ENCODE data around the gene GMEB2. TPM values are rescaled to one million over a fixed set of nuclear protein-coding genes. Genes with fewer than 3 reads are reported as not detected.
"Not testable (repeated sequence)": the region's sequence is repeated elsewhere in the genome, so short reads cannot be mapped to it uniquely, and the experiment has no call there.

The GMEB2 gene
- total RNA-seq, 8 experiments from 2014 or later: 5.6 to 11.8 (median 8.4) TPM

DNA sequence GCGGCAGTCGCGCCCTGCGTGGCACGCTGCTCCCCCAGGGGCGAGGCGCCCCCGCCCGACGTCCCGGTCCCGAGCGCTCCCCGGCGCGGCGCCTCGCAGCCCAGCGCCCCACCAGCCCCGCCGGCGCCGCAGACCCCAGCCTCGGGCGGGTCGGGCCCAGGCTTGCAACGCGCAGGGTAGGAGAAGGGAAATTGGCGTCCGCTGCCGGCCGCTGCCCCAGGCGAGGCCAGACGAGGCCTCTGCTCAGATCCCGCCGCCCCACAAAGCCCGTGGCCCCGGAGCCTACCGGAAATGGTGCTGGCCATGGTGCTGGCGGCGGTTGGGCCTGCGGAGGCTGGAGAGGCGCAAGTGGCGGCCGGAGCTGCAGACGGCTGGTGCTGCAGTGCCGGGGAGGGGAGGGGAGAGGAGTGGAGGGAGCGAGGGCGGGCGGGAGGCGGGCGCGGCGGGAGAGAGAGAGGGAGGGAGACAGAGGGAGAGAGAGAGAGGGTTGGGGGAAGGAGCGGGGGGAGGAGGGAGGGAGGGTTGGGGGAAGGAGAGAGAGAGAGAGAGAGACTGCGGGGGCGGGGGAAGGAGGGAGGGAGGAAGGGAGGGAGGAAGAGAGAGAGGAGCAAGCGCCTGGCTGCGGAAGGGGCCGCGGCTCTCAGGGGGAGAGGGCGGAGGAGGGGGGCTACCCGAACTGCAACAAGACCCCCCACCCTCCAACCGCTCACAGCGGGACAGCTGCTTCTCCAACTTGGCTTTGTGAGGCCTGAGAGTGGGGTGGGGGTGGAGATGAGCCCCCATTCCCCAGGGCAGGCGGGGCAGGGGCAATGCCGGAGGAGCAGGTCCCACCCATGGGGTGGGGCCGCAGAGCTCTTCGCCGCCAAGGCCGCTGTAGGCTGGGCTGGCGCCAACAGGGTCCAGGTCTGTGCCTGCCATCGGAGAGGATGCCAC lies 26.4 kb upstream of the GMEB2 start, which contains the start of gene STMN3:
Gene STMN3, minus strand, starts transcription at position 384 of the 933 bp plus-strand sequence. Its CDS starts 79 bp downstream, at position 305.
- peaks cover 21 to 28% of the 10 kb centered on the region in 2 donors for H3K4me1 ChIP-seq (replicated peaks in 1 of 2)
- H3K4me3 ChIP-seq: peak within 1 kb of the TSS; percentile 53 to 100 (median 88)
- in situ Hi-C loops (cut with MboI; ENCODE audit: low pct_unique_long_range_greater_than_20kb in 2 of 9, low sequenced_read_pairs in 9 of 9, unreplicated experiment in 9 of 9): no loop called here
- WGBS, 10 experiments: no CpG with 5 or more reads among the region's 73 CpGs
- H3K27ac ChIP-seq: peak within 1 kb of the TSS; percentile 88 to 96
- peak; percentile 45 to 71 (median 66) for ATAC-seq (replicated peaks in 6 of 8)

DNA sequence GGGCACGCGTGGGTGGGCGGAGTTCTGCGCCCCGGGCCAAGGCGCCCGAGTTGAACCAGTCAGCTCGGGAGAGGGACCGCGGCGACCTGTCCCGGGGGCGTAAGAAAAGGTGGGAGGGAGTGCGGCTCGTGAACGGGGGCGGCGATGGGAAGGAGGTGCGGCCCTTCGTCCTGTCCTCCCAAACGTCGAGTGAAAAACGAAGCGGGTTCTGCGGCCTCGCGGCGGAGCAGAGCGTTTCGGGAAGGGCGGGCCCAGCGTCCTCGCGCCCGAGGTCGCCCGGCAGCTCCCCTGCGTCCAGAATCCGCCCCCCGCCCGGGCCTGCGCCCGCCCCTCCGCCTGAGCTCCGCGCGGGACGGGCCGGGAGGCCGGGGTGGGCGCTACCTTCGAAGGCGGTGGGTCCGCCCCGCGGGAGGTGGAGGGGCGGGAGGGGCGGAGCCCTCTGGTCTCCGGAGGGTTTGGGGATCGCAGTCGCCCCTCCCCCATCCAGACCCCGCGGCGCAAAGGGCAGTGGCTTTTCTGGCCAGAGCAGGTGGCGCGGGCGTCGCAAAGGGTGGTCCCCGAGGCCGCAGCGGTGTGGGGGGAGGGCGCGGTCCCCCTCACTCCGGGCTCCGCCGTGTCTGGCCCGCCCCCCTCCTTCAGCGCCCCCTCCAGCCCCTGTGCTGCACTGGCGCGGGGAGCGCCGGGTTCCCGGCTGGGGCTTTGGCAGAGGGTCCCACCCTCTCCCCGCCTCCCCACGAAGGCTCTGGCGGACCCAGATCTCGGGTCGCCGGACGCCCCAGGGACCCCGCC lies 25.5 kb upstream of the GMEB2 start:
- whole genome bisulfite sequencing, 10 experiments: no CpG with 5 or more reads among the region's 91 CpGs
- in situ Hi-C loops (cut with MboI; ENCODE audit: low pct_unique_long_range_greater_than_20kb in 2 of 9, low sequenced_read_pairs in 9 of 9, unreplicated experiment in 9 of 9): no loop called here
- peak overlapping the region; percentile 88 to 96 for H3K27ac ChIP-seq
- peak overlapping the region; percentile 52 to 100 (median 88) for H3K4me3 ChIP-seq
- peak; percentile 13 to 59 (median 54) for ATAC-seq (replicated peaks in 6 of 8)
- H3K4me1 ChIP-seq (replicated peaks in 1 of 2): peaks cover 18 to 23% of the 10 kb centered on the region in 2 donors

- WGBS, 10 experiments: no CpG with 5 or more reads among the region's 11 CpGs
- Histone ChIP-seq H3K4me3 (peak overlapping the region; percentile 52 to 100 (median 88)), H3K4me1 (replicated peaks in 1 of 2) (peaks cover 15 to 21% of the 10 kb centered on the region in 2 donors), H3K27ac (no peak overlapping the region)
- peak in 4 of 8 experiments; percentile 0 to 5 (median 1) for ATAC-seq (replicated peaks in 6 of 8)
- in situ Hi-C loops (cut with MboI; ENCODE audit: low pct_unique_long_range_greater_than_20kb in 2 of 9, low sequenced_read_pairs in 9 of 9, unreplicated experiment in 9 of 9): no loop called here
Observed at GRCh38 chr20:63651942-63652191, 25.0 kb upstream of the GMEB2 start.

GRCh38 chr20:63650486-63650885 lies 23.6 kb upstream of the GMEB2 start:
- H3K27ac ChIP-seq; in situ Hi-C loops (cut with MboI; ENCODE audit: low pct_unique_long_range_greater_than_20kb in 2 of 9, low sequenced_read_pairs in 9 of 9, unreplicated experiment in 9 of 9); ATAC-seq (replicated peaks in 6 of 8); H3K4me3 ChIP-seq: not testable (repeated sequence)
- no CpG with 5 or more reads among the region's 25 CpGs for WGBS, 10 experiments
- H3K4me1 ChIP-seq (replicated peaks in 1 of 2): peaks cover 15 to 21% of the 10 kb centered on the region in 2 donors

DNA sequence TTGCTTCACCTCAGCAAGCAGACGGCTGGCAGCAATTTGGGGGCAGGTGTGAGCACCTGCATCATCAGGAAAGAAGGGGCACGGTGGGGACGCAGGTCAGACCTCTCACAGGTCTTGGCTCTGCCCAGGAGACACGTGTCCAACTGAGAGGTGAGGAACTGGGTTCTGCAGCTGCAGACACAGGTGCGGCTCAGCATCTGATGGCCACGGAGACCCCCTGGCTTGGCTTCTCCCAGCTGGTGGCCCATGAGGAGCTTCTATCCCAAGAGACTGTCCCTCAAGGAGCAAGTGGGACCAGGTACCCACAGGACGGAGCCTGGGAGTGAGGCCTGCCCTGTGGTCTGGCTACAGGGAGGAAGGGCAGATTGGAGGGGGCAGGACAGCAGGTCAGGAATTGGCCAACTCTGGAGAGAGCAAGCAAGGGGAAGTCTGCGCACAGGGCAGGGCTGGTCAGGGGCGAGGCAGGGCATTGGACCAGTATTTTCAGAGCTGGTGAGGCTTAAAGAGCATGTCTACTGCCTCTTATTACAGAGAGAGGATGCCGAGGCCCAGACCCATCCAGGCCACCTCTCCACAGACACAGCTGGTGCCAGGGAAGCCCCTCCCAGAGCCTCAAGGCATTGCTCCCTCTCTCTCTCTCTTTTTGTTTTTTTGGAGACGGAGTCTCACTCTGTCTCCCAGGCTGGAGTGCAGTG lies 22.1 kb upstream of the GMEB2 start:
- Histone ChIP-seq H3K4me1 (replicated peaks in 1 of 2) (peaks cover 10 to 14% of the 10 kb centered on the region in 2 donors), H3K27ac (no peak overlapping the region), H3K4me3 (no peak overlapping the region)
- ATAC-seq (replicated peaks in 6 of 8): no peak
- in situ Hi-C loops (cut with MboI; ENCODE audit: low pct_unique_long_range_greater_than_20kb in 2 of 9, low sequenced_read_pairs in 9 of 9, unreplicated experiment in 9 of 9): loop anchor here in 1 of 9 experiments (25.0 kb wide), 1 partner anchor 212 kb away; no protein-coding TSS in a partner anchor
- WGBS, 10 experiments: 80 to 100% (median 93%) methylated on average over 1 to 5 of the region's 11 CpGs; no CpG with 5 or more reads in 5 of the 10 experiments

DNA sequence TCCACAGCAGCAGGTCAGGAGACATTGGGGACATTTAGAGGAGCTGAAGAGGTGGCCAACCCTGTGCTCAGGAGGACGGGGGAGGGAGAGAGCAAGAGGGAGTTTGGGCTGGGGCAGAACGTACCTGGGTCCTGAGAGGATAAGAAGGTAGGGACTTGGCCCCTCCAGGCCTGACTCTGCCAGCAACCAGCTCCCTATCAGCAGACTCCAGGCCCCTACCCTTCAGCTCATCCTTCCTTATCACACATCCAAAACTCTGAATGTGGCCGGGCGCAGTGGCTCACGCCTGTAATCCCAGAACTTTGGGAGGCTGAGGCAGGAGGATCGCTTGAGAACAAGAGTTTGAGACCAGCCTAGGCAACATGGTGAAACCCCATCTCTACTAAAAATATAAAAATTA lies 21.3 kb upstream of the GMEB2 start:
- no peak overlapping the region for H3K27ac ChIP-seq
- peaks cover 7 to 9% of the 10 kb centered on the region in 2 donors for H3K4me1 ChIP-seq (replicated peaks in 1 of 2)
- 79 to 93% (median 91%) methylated on average over 3 to 4 of the region's 6 CpGs; no CpG with 5 or more reads in 5 of the 10 experiments for whole genome bisulfite sequencing, 10 experiments
- in situ Hi-C loops (cut with MboI; ENCODE audit: low pct_unique_long_range_greater_than_20kb in 2 of 9, low sequenced_read_pairs in 9 of 9, unreplicated experiment in 9 of 9): loop anchor here in 1 of 9 experiments (25.0 kb wide), 1 partner anchor 211 kb away; no protein-coding TSS in a partner anchor
- ATAC-seq (replicated peaks in 6 of 8): no peak
- no peak overlapping the region for H3K4me3 ChIP-seq

GRCh38 chr20:63645218-63645617 lies 18.3 kb upstream of the GMEB2 start:
- in situ Hi-C loops (cut with MboI; ENCODE audit: low pct_unique_long_range_greater_than_20kb in 2 of 9, low sequenced_read_pairs in 9 of 9, unreplicated experiment in 9 of 9): loop anchor here in 1 of 9 experiments (25.0 kb wide), 1 partner anchor 208 kb away; no protein-coding TSS in a partner anchor
- H3K27ac ChIP-seq: no peak overlapping the region
- ATAC-seq (replicated peaks in 6 of 8): no peak
- WGBS, 10 experiments: 0 to 100% (median 77%) methylated on average over 1 to 4 of the region's 4 CpGs; no CpG with 5 or more reads in 6 of the 10 experiments
- no peak overlapping the region for H3K4me3 ChIP-seq
- H3K4me1 ChIP-seq (replicated peaks in 1 of 2): peaks cover 13% of the 10 kb centered on the region in 2 donors

- WGBS, 10 experiments: no CpG with 5 or more reads among the region's 15 CpGs
- no peak overlapping the region for H3K4me3 ChIP-seq
- no peak overlapping the region for H3K27ac ChIP-seq
- in situ Hi-C loops (cut with MboI; ENCODE audit: low pct_unique_long_range_greater_than_20kb in 2 of 9, low sequenced_read_pairs in 9 of 9, unreplicated experiment in 9 of 9): loop anchor here in 1 of 9 experiments (25.0 kb wide), 1 partner anchor 207 kb away; no protein-coding TSS in a partner anchor
- ATAC-seq (replicated peaks in 6 of 8): no peak
- peaks cover 13% of the 10 kb centered on the region in 2 donors for H3K4me1 ChIP-seq (replicated peaks in 1 of 2)
Observed at GRCh38 chr20:63643946-63644345, 17.0 kb upstream of the GMEB2 start.

DNA sequence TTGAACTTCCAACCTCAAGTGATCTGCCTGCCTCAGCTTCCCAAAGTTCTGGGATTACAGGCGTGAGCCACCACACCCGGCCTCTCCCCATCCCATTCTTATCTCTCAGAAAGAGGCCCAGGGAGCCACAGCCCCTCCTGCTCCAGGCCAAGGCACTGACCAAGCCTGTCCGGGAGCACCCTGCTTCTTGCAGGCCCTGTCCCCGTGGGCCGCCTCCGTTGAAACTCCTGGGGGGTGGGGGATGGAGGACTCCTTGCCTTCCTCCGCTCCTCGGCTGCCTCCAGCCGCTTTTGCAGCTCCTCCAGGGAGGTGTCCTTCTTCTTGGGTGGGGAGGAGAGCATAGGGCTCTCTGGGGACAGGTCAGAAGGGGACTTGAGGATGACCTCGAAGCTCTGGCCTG lies 16.6 kb upstream of the GMEB2 start:
- WGBS, 10 experiments: 70 to 100% (median 86%) methylated on average over 1 to 7 of the region's 10 CpGs; no CpG with 5 or more reads in 5 of the 10 experiments
- Histone ChIP-seq H3K27ac (no peak overlapping the region), H3K4me3 (no peak overlapping the region), H3K4me1 (replicated peaks in 1 of 2) (peaks cover 13% of the 10 kb centered on the region in 2 donors)
- in situ Hi-C loops (cut with MboI; ENCODE audit: low pct_unique_long_range_greater_than_20kb in 2 of 9, low sequenced_read_pairs in 9 of 9, unreplicated experiment in 9 of 9): loop anchor here in 1 of 9 experiments (25.0 kb wide), 1 partner anchor 206 kb away; no protein-coding TSS in a partner anchor
- no peak for ATAC-seq (replicated peaks in 6 of 8)

DNA sequence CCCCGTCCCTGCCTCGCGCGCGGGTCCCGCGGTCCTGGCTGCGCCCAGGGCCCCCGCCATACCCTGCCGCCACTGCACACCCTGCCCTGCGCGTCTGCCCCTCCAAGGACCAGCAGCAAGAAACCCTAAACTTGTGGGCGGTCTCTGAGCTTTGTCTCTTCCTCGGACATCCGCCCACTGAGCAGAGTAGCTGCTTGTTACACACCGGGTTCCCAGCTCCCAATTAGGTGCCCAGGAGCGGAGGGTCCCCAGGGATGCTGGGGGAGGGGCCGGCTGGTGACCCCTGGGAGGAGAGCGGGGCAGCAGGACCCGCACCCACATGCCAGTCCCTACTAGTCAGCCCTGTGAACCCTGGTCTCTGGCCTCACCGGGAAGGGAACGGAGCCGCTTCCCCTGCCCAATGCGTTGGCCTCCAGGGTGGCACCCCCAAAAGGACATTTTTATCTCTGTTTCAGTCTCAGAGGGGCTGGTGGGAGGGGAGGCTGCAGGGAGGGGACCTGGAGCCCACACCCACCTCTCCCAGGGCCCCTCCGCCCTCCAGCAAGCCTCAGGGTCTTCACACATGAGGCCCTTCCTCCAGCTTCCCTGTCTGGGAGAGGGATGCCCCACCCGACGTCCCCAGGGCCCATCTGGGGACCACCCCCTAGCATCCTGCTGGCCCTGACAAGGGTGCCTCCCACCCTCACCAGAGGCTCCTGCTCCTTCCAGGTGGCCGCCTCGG lies 15.8 kb upstream of the GMEB2 start:
- in situ Hi-C loops (cut with MboI; ENCODE audit: low pct_unique_long_range_greater_than_20kb in 2 of 9, low sequenced_read_pairs in 9 of 9, unreplicated experiment in 9 of 9): loop anchor here in 1 of 9 experiments (25.0 kb wide), 1 partner anchor 205 kb away; no protein-coding TSS in a partner anchor
- Histone ChIP-seq H3K4me3 (peak overlapping the region; percentile 23 to 44 (median 35)), H3K4me1 (replicated peaks in 1 of 2) (peaks cover 13% of the 10 kb centered on the region in 2 donors), H3K27ac (peak overlapping the region; percentile 20 to 71)
- ATAC-seq (replicated peaks in 6 of 8): peak in 3 of 8 experiments; percentile 5 to 39 (median 38)
- WGBS, 10 experiments: 60% methylated on average over 2 of the region's 29 CpGs; no CpG with 5 or more reads in 9 of the 10 experiments

DNA sequence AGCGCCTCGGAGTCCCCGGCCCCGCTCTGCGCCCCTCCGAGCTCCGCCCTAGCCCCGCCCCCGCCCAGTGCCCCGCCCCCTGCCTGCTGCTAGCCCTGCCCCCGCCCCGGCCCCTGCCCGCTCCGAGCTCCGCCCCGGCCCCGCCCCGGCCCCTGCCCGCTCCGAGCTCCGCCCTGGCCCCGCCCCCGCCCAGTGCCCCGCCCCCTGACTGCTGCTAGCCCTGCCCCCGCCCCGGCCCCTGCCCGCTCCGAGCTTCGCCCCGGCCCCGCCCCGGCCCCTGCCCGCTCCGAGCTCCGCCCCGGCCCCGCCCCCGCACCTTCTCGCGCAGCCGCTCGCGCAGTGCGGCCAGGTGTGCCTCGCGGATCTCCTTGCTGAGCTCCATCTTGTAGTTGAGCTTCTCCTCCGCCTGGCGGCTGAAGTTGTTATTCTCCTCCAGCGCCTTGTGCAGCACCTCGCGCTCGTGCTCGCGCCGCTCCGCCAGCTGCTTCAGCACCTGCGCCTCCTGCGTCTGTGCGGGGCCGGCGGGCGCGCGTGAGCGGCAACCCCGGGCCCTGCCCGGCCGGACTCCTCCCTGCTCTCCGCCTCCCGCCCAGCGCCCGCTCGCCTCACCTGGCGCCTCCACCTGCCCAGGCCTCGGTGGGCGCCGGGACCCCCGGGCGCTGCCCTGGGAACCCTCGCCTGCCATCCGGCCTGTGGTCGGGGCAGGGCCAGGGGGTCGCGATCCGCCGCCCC lies 15.1 kb upstream of the GMEB2 start:
- peak overlapping the region in 1 of 2 donors; percentile 71 for H3K27ac ChIP-seq
- no CpG with 5 or more reads among the region's 86 CpGs for WGBS, 10 experiments
- peak; percentile 51 to 94 (median 88) for ATAC-seq (replicated peaks in 6 of 8)
- in situ Hi-C loops (cut with MboI; ENCODE audit: low pct_unique_long_range_greater_than_20kb in 2 of 9, low sequenced_read_pairs in 9 of 9, unreplicated experiment in 9 of 9): loop anchor here in 1 of 9 experiments (25.0 kb wide), 1 partner anchor 205 kb away; no protein-coding TSS in a partner anchor
- H3K4me3 ChIP-seq: peak overlapping the region; percentile 26 to 44 (median 35)
- H3K4me1 ChIP-seq (replicated peaks in 1 of 2): peaks cover 13 to 18% of the 10 kb centered on the region in 2 donors
